OCI-LY7 (cell line): Measurements from ENCODE around the gene SNX2.

Source experiments
- EZH2phosphoT487 ChIP-seq: fragments of 200-600 bp; sonication (generic); IDR thresholded peaks from 2 replicates; pipeline ENCODE4 v1.6.1; 2018; ENCODE audit warnings: low read depth, borderline replicate concordance, mild to moderate bottlenecking, mixed run types, antibody characterized with exemption, low read length, moderate library complexity, mixed read lengths
- TF ChIP-seq, protein P1 (sequence below): fragments of 200-600 bp; sonication (generic); conservative IDR thresholded peaks from 2 replicates; pipeline ENCODE4 v1.5.1; 2014; ENCODE audit warnings: mild to moderate bottlenecking, antibody characterized with exemption, low read length, moderate library complexity, mixed read lengths

DNA sequence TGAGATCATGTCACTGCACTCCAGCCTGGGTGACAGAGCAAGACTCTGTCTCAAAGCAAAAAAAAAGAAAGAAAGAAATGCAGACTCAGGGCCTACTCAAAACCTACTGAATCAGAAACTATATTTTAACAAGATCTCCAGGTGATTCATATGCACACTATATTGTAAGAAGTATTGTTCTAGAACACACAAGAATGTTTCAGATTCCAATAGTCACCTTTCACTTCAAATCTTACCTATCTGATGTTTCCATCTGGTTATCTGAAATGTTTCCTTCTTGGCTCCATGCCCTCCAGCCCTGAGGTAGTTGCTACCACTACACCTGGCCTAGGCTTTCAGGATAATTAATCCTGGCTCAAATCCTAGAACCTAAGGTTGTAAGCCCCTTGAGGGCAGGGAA is 36.8 kb upstream of the SNX2 start:
- TF ChIP-seq, protein P1, sequence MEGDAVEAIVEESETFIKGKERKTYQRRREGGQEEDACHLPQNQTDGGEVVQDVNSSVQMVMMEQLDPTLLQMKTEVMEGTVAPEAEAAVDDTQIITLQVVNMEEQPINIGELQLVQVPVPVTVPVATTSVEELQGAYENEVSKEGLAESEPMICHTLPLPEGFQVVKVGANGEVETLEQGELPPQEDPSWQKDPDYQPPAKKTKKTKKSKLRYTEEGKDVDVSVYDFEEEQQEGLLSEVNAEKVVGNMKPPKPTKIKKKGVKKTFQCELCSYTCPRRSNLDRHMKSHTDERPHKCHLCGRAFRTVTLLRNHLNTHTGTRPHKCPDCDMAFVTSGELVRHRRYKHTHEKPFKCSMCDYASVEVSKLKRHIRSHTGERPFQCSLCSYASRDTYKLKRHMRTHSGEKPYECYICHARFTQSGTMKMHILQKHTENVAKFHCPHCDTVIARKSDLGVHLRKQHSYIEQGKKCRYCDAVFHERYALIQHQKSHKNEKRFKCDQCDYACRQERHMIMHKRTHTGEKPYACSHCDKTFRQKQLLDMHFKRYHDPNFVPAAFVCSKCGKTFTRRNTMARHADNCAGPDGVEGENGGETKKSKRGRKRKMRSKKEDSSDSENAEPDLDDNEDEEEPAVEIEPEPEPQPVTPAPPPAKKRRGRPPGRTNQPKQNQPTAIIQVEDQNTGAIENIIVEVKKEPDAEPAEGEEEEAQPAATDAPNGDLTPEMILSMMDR: no peak
- TF ChIP-seq EZH2phosphoT487: no peak
